Esophagus squamous epithelium (tissue), 5 donors: ENCODE measurements around the gene SYT9. TPM values are rescaled to one million over a fixed set of nuclear protein-coding genes. Genes with fewer than 3 reads are reported as not detected.

ENCODE experiments used
- DNase-seq: peaks from one replicate; lab custom pipeline; 2025; lab: John Stamatoyannopoulos, UW
- H3K27ac ChIP-seq, 4 donors: fragments of 200-600 bp; sonication (generic); one replicate each; pipeline ENCODE4 v1.5.1; 2016 to 2019; ENCODE audit warnings: mild to moderate bottlenecking in 1 of 4
- H3K27me3 ChIP-seq, 4 donors: fragments of 200-600 bp; sonication (generic); 1 replicate in 3 of 4; 2 replicates in 1 of 4; pipeline versions ENCODE4 v1.5.1 to v1.6.0; 2017 to 2021; ENCODE audit warnings: antibody characterized with exemption in 1 of 4
- H3K36me3 ChIP-seq, 3 donors: fragments of 200-600 bp; sonication (generic); one replicate each; pipeline ENCODE4 v1.5.1; 2016 to 2019
- H3K4me1 ChIP-seq, 3 donors: fragments of 200-600 bp; sonication (generic); one replicate each; pipeline ENCODE4 v1.5.1; 2017 to 2019
- H3K4me3 ChIP-seq, 4 donors: fragments of 200-600 bp; sonication (generic); 1 replicate in 3 of 4; 2 replicates in 1 of 4; pipeline ENCODE4 v1.5.1; 2016 to 2019; ENCODE audit warnings: mild to moderate bottlenecking in 2 of 4, moderate library complexity in 1 of 4
- H3K9me3 ChIP-seq, 3 donors: fragments of 200-600 bp; sonication (generic); one replicate each; pipeline ENCODE4 v1.5.1; 2016 to 2019
- CTCF ChIP-seq, 6 experiments: fragments of 450-650 bp in 4 of 6; fragments of 200-600 bp in 2 of 6; sonication (generic) in 2 of 6; IDR thresholded peaks; one replicate each; pipeline ENCODE4 v1.5.1; 2016 to 2019; ENCODE audit warnings: antibody characterized with exemption in 6 of 6, mild to moderate bottlenecking in 4 of 6, moderate library complexity in 4 of 6
- POLR2A ChIP-seq, 4 donors: fragments of 450-650 bp; IDR thresholded peaks; one replicate each; pipeline ENCODE4 v1.6.1; 2017; ENCODE audit warnings: antibody characterized with exemption in 4 of 4, mild to moderate bottlenecking in 4 of 4, moderate library complexity in 3 of 4
- WGBS, 2 donors: methylation state at CpG; one replicate each; pipeline ENCODE4 v1.1.5; 2018; 5-methylcytosine and 5-hydroxymethylcytosine counted together
- intact Hi-C: fragments of 100-400 bp; cut with DNase I; formaldehyde crosslinking; loops from one replicate; pipeline ENCODE4 v1.15.0; 2022
- total RNA-seq, 4 donors: library from RNA; depleted of rRNA; stranded (reverse); fragments of >200 nt; gene quantifications; one replicate each; pipeline ENCODE4 v1.1.0, GENCODE V29; 2016
- donor health status: DM: yes; HTN: yes; CAD: no.

SYT9 gene
- total RNA-seq, 4 donors from 2014 or later = 0.19 TPM; not detected in 3

GRCh38 chr11:7299393-7299792 lies 47.7 kb downstream of the SYT9 start:
- intact Hi-C loops = no loop called here
- no peak overlapping the region for H3K4me3 ChIP-seq

GRCh38 chr11:7300281-7300680 lies 48.6 kb downstream of the SYT9 start:
- no peaks in the 10 kb centered on the region for H3K27me3 ChIP-seq
- no peaks in the 10 kb centered on the region for H3K9me3 ChIP-seq
- no peaks in the 10 kb centered on the region for H3K36me3 ChIP-seq
- intact Hi-C loops = no loop called here
- 43 to 44% methylated on average over 2 of the region's 2 CpGs for WGBS, 2 donors
- no peaks in the 10 kb centered on the region for H3K4me1 ChIP-seq
- H3K4me3 ChIP-seq = no peak overlapping the region
- H3K27ac ChIP-seq = no peak overlapping the region
- no peak for TF ChIP-seq CTCF (IDR thresholded peaks at IDR 0.05)
- no peak for DNase-seq

More at GRCh38 chr11:7299393-7299792, 47.7 kb downstream of the SYT9 start:
- 61 to 63% methylated on average over 3 of the region's 3 CpGs for WGBS, 2 donors
- Histone ChIP-seq H3K9me3 (no peaks in the 10 kb centered on the region), H3K4me1 (no peaks in the 10 kb centered on the region), H3K36me3 (no peaks in the 10 kb centered on the region), H3K27me3 (no peaks in the 10 kb centered on the region), H3K27ac (no peak overlapping the region)
- TF ChIP-seq CTCF (IDR thresholded peaks at IDR 0.05) (no peak), POLR2A (IDR thresholded peaks at IDR 0.05) (no peak)
- DNase-seq = no peak

- no peak overlapping the region for H3K4me3 ChIP-seq
- H3K27me3 ChIP-seq = no peaks in the 10 kb centered on the region
- H3K4me1 ChIP-seq = no peaks in the 10 kb centered on the region
- no peaks in the 10 kb centered on the region for H3K36me3 ChIP-seq
- no peak overlapping the region for H3K27ac ChIP-seq
- 85 to 94% methylated on average over 11 of the region's 11 CpGs for WGBS, 2 donors
- TF ChIP-seq CTCF (IDR thresholded peaks at IDR 0.05) (no peak), POLR2A (IDR thresholded peaks at IDR 0.05) (no peak)
- H3K9me3 ChIP-seq = no peaks in the 10 kb centered on the region
- intact Hi-C loops = no loop called here
- no peak for DNase-seq
Observed at GRCh38 chr11:7303146-7303545, 51.4 kb downstream of the SYT9 start.

- 71 to 91% methylated on average over 2 of the region's 2 CpGs for WGBS, 2 donors
- no peaks in the 10 kb centered on the region for H3K9me3 ChIP-seq
- no peaks in the 10 kb centered on the region for H3K36me3 ChIP-seq
- no peak overlapping the region for H3K27ac ChIP-seq
- intact Hi-C loops = no loop called here
- TF ChIP-seq CTCF (IDR thresholded peaks at IDR 0.05) (no peak), POLR2A (IDR thresholded peaks at IDR 0.05) (no peak)
- no peaks in the 10 kb centered on the region for H3K27me3 ChIP-seq
- no peak overlapping the region for H3K4me3 ChIP-seq
- no peaks in the 10 kb centered on the region for H3K4me1 ChIP-seq
- no peak for DNase-seq
Observed at GRCh38 chr11:7306900-7307299, 55.2 kb downstream of the SYT9 start.

GRCh38 chr11:7307836-7308235 lies 56.1 kb downstream of the SYT9 start:
- no peaks in the 10 kb centered on the region for H3K4me1 ChIP-seq
- no peak overlapping the region for H3K27ac ChIP-seq
- TF ChIP-seq POLR2A (IDR thresholded peaks at IDR 0.05) (no peak), CTCF (IDR thresholded peaks at IDR 0.05) (no peak)
- H3K27me3 ChIP-seq = no peaks in the 10 kb centered on the region
- no peaks in the 10 kb centered on the region for H3K9me3 ChIP-seq
- 65 to 74% methylated on average over 2 of the region's 2 CpGs for WGBS, 2 donors
- no peaks in the 10 kb centered on the region for H3K36me3 ChIP-seq
- intact Hi-C loops = no loop called here
- no peak overlapping the region for H3K4me3 ChIP-seq
- no peak for DNase-seq
